ENCODE results near the gene HOGA1. TPM values are rescaled to one million over a fixed set of nuclear protein-coding genes. Genes with fewer than 3 reads are reported as not detected.

HOGA1 gene
- total RNA-seq, 1 experiment from 2014 or later: 0.08 TPM

GRCh38 chr10:97564776-97565175, 19.4 kb upstream of the HOGA1 start:
- DNase-seq (ENCODE audit: low read depth, low spot score) (no peak), ATAC-seq (no peak)
- intact Hi-C loops (cut with micrococcal nuclease; ENCODE audit: unreplicated experiment) (no loop called here), in situ Hi-C loops (cut with HindIII; ENCODE audit: low pct_unique_long_range_greater_than_20kb, low sequenced_read_pairs) (no loop called here)
- no peak overlapping the region for H3K27ac ChIP-seq (ENCODE audit: low read length)
- H3K27me3 ChIP-seq (ENCODE audit: control insufficient read depth, insufficient read depth, low read length): no peaks in the 10 kb centered on the region
- no peaks in the 10 kb centered on the region for H3K36me3 ChIP-seq (ENCODE audit: control insufficient read depth, insufficient read depth, low read length)
- TF ChIP-seq SIN3A (IDR thresholded peaks at IDR 0.05; ENCODE audit: borderline replicate concordance, insufficient read depth, low read depth, low read length) (no peak), TCF7L2 (IDR thresholded peaks at IDR 0.05; ENCODE audit: low read depth, low read length) (no peak), REST (IDR thresholded peaks at IDR 0.05; ENCODE audit: insufficient read depth in 1 of 2, low read depth in 2 of 2, low read length in 1 of 2) (no peak), CTCF (IDR thresholded peaks at IDR 0.05) (no peak), POLR2AphosphoS5 (IDR thresholded peaks at IDR 0.05; ENCODE audit: low read depth, low read length) (no peak)
- H3K4me3 ChIP-seq (ENCODE audit: low read depth in 2 of 2, low read length in 2 of 2): no peak overlapping the region
- BruUV-seq (replicated peaks): no TSS peak
- 0 out of 2 replicates have a peak, but pooled peaks cover 6% of the 10 kb centered on the region for H3K4me1 ChIP-seq (ENCODE audit: control insufficient read depth, insufficient read depth, low read length)
- ChIA-PET POLR2A (no interaction called here), CTCF (interaction anchor here (0.6 kb wide), 1 partner anchor 30 kb away, joined by 6 read pairs; no protein-coding TSS in a partner anchor)
- H3K9me3 ChIP-seq (ENCODE audit: control insufficient read depth, insufficient read depth, low read depth, low read length): no peaks in the 10 kb centered on the region

- H3K4me1 ChIP-seq (ENCODE audit: control insufficient read depth, insufficient read depth, low read length): peaks cover 17% of the 10 kb centered on the region
- H3K27me3 ChIP-seq (ENCODE audit: control insufficient read depth, insufficient read depth, low read length): no peaks in the 10 kb centered on the region
- TF ChIP-seq POLR2AphosphoS5 (IDR thresholded peaks at IDR 0.05; ENCODE audit: low read depth, low read length) (no peak), TCF7L2 (IDR thresholded peaks at IDR 0.05; ENCODE audit: low read depth, low read length) (no peak), SIN3A (IDR thresholded peaks at IDR 0.05; ENCODE audit: borderline replicate concordance, insufficient read depth, low read depth, low read length) (no peak), REST (IDR thresholded peaks at IDR 0.05; ENCODE audit: insufficient read depth in 1 of 2, low read depth in 2 of 2, low read length in 1 of 2) (no peak), CTCF (IDR thresholded peaks at IDR 0.05) (no peak)
- CTCF ChIA-PET: no interaction called here
- DNase-seq (ENCODE audit: low read depth, low spot score): no peak
- no TSS peak for BruUV-seq (replicated peaks)
- H3K9me3 ChIP-seq (ENCODE audit: control insufficient read depth, insufficient read depth, low read depth, low read length): no peaks in the 10 kb centered on the region
- H3K36me3 ChIP-seq (ENCODE audit: control insufficient read depth, insufficient read depth, low read length): no peaks in the 10 kb centered on the region
- intact Hi-C loops (cut with micrococcal nuclease; ENCODE audit: unreplicated experiment): no loop called here
- H3K27ac ChIP-seq (ENCODE audit: low read length): peak overlapping the region; percentile 30; the same call in 1 of the 2 replicates
- ATAC-seq: no peak
- no peak overlapping the region for H3K4me3 ChIP-seq (ENCODE audit: low read depth in 2 of 2, low read length in 2 of 2)
- in situ Hi-C loops (cut with HindIII; ENCODE audit: low pct_unique_long_range_greater_than_20kb, low sequenced_read_pairs): no loop called here
- POLR2A ChIA-PET: no interaction called here
These were observed 17.7 kb upstream of the HOGA1 start for GRCh38 chr10:97566336-97566996.

Measured in Panc1 (cell line).